Stimulated activated CD8-positive, alpha-beta memory T cell treated with anti-CD3 and anti-CD28 coated beads, Interleukin-15, amount 100 ng/mL, for 48 hours (primary cell): Measurements from ENCODE around the gene PIGC.

Experiments
- DNase-seq, 2 donors: peaks; one replicate each; pipeline ENCODE4 v3.0.0-alpha.2; 2020; ENCODE audit warnings: low read depth in 2 of 2

Gene PIGC

GRCh38 chr1:172398970-172399755 is 44.7 kb downstream of the PIGC start:
- no peak for DNase-seq

GRCh38 chr1:172398193-172398592 is 45.7 kb downstream of the PIGC start:
- DNase-seq: no peak

GRCh38 chr1:172397633-172398032 is 46.2 kb downstream of the PIGC start:
- no peak for DNase-seq

- DNase-seq: no peak
These were observed 46.6 kb downstream of the PIGC start for GRCh38 chr1:172397221-172397620.

GRCh38 chr1:172395576-172395975 is 48.3 kb downstream of the PIGC start:
- no peak for DNase-seq

- DNase-seq: no peak
These were observed 49.1 kb downstream of the PIGC start for GRCh38 chr1:172394811-172395210.

GRCh38 chr1:172394141-172394751 is 49.6 kb downstream of the PIGC start:
- DNase-seq: peak; percentile 38 to 54

GRCh38 chr1:172393354-172393753 is 50.5 kb downstream of the PIGC start:
- no peak for DNase-seq

GRCh38 chr1:172391976-172392375 is 51.9 kb downstream of the PIGC start:
- DNase-seq: no peak
